ENCODE results near the gene MRPS24.
"Not testable (repeated sequence)": the region's sequence is repeated elsewhere in the genome, so short reads cannot be mapped to it uniquely, and the experiment has no call there.

Gene MRPS24

DNA sequence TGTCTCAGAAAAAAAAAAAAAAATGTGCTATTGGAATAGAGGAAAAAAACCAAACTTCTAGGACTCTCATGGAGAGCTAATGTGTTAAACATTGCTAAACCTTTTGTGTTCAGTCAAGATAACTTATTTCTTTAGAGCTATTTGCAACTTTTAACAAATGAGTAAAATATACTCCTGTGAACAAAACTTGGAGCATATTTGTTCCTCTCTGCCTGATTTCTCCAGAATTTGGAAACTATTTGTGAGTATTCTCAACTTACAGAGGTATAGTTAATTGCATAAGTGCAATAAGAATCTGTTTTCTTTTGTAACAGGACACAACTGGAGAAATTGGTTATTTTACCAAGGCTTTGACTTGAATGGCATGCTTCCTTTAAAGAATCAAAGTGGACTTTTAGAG lies 38.4 kb downstream of the MRPS24 start:
- not testable (repeated sequence) for DNase-seq

DNA sequence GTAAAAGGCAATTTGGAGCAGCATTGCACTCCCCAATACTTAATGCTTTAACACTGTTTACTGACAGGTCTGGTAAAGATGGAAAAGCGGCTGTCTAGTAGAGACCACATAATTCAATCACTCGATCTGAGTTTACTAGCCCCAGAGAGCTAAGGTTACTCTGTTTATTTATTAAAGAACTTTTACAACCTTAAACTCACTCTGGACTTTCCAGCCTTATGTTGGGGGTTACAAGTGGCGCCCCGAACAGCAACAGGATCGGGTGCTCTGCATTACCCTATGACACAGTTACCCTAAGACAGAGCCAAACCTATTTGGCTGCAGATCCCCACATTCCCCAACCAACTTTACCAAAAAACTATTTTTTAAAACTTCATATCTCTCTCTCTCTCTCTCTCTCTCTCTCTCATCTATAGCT lies 43.9 kb downstream of the MRPS24 start:
- DNase-seq: no peak

DNA sequence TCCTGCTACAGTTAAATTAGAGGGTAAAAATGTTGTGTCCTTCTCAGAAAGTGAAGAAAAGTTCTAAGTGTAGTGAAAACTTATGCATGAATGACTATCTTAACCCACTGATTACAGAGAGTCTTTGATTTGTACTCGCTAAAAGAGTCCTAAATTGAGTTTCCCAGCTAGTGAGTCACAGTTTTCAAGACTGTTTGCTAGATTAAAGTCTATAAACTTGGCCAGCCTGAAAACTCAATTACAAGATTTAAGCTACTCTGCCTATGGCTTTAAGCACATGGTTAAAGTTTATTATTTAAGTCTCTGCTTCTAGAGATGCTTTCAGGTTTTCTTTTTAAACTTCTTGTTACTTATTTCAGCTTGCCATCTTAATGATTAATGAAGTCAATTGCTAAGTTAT lies 44.4 kb downstream of the MRPS24 start:
- no peak for DNase-seq

DNA sequence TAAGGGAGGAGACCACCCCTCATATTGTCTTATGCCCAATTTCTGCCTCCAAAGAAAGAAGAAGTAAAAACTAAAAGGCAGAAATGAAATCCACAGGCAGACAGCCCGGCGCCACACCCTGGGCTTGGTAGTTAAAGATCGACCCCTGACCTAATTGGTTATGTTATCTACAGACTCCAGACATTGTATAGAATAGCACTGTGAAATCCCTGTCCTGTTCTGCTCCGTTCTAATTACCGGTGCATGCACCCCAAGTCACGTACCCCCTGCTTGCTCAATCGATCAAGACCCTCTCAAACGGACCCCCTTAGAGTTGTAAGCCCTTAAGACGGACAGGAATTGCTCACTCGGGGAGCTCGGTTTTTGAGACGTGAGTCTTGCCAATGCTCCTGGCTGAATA lies 44.8 kb downstream of the MRPS24 start:
- DNase-seq: not testable (repeated sequence)

DNA sequence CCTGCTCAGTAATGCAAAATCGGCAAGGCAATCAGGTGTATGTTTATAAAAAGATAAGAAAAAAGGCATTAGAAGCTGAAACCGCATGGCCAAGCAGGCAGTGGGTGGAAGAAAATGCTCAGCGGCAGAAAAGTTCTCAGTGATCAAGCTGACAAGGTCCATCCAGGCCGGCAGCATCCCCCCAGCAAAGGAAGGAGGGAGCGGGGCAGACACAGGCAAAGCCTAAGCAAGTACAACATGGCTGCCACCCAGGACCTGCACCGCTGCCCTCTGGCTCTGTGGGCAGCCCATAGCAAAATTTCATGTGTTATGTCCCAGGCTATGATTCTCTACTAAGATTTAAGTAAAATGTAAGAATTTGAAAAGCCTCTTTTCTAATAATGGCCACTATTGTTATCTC lies 45.4 kb downstream of the MRPS24 start:
- DNase-seq: no peak

DNA sequence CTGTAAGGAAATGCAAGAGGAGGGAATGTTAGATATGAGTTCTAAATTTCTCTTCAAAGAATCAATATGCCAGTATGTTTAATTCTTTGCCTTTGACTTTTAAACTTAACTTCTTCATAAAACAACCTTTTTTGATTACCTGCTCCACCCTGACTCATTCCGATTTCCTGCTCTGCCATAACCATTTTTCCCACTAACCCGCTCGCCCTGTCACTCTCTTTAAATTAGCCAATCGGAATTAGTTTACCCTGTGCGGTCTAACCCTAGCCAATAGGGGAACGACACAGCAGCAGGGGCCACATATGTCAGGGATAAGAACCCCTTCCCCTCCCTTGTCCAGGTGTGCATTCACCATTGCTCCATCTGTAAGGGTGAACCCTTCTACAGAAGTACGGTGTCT lies 45.9 kb downstream of the MRPS24 start:
- not testable (repeated sequence) for DNase-seq
